HAP-1 (cell line): ENCODE results near the gene MECR.
"Not testable (repeated sequence)": the region's sequence is repeated elsewhere in the genome, so short reads cannot be mapped to it uniquely, and the experiment has no call there.

ENCODE experiments used
- DNase-seq, 2 experiments: peaks; one replicate each; pipeline ENCODE4 v3.0.0-alpha.2; 2016 to 2020; ENCODE audit warnings: low spot score in 2 of 2
- H3K27me3 ChIP-seq: fragments of 250-450 bp; sonication (Bioruptor Pico); 2 replicates; pipeline ENCODE4 v1.5.1; 2020; ENCODE audit warnings: low read depth, mild to moderate bottlenecking, moderate library complexity
- H3K36me3 ChIP-seq: fragments of 250-450 bp; sonication (Bioruptor Pico); replicated peaks from 2 replicates; pipeline ENCODE4 v1.5.1; 2020; ENCODE audit warnings: mild to moderate bottlenecking
- H3K4me1 ChIP-seq: fragments of 250-450 bp; sonication (Bioruptor Pico); 2 replicates; pipeline ENCODE4 v1.5.1; 2020; ENCODE audit warnings: mild to moderate bottlenecking
- H3K4me3 ChIP-seq: fragments of 250-450 bp; sonication (Bioruptor Pico); 2 replicates; pipeline ENCODE4 v1.5.1; 2020; ENCODE audit warnings: mild to moderate bottlenecking, moderate library complexity
- H3K9me3 ChIP-seq: fragments of 250-450 bp; sonication (Bioruptor Pico); 2 replicates; pipeline ENCODE4 v1.5.1; 2020; ENCODE audit warnings: mild to moderate bottlenecking, moderate library complexity
- in situ Hi-C: fragments of 300-500 bp; cut with MboI; formaldehyde crosslinking; loops from 3 replicates; pipeline ENCODE4 v1.14.3; 2020; ENCODE audit warnings: low sequenced_read_pairs, inconsistent platforms, mixed read lengths

Gene MECR

DNA sequence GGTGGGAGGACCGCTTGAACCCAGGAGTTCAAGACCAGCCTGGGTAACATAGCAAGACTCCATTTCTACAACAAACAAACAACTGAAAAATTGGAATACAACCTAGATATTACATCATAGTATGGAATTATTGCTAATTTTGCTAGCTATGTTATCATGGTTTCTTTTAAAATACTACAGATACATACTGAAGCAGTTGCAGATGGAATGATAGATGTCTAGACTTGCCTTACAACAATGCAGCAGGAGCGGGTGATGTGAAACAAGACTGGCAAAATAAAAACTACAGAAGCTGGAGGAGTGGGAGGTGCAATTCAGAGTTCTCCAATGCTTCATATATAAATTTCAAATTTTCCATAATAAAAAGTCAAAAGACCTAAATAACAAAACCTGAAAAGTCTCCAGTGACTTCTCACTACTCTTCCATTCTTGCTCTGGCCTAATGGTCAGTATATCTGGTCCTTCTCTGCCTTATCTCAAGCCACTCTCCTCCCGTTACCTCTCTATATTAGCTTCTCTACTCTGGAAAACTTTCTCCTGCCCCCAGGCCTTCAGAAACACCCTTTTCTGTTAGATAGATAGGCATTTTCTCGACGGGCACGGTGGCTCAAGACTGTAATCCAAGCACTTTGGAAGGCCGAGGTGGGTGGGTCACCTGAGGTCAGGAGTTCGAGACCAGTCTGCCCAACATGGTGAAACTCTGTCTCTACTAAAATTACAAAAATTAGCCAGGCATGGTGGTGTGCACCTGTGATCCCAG, 78.5 kb downstream of the MECR start:
- DNase-seq, result no peak
- in situ Hi-C loops, result no loop called here
- Histone ChIP-seq H3K4me1 (peaks cover 9% of the 10 kb centered on the region), H3K36me3 (peaks cover 95% of the 10 kb centered on the region), H3K27me3 (no peaks in the 10 kb centered on the region), H3K9me3 (no peaks in the 10 kb centered on the region), H3K4me3 (no peak overlapping the region)

DNA sequence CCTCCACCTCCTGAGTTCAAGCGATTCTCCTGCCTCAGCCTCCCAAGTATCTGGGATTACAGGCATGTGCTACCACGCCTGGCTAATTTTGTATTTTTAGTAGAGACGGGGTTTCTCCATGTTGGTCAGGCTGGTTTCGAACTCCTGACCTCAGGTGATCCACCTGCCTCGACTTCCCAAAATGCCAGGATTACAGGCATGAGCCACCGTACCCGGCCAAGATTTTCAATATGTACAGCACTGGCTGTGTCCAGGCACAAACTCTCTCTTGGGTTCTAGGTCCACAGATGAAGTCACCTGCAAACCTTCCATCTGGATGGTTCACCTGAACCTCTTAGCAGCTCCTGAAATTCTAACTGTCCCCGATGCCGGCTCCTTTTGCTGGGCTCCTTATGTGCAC, 80.4 kb downstream of the MECR start:
- DNase-seq, H3K4me3 ChIP-seq, H3K9me3 ChIP-seq, in situ Hi-C loops, H3K27me3 ChIP-seq, H3K4me1 ChIP-seq: not testable (repeated sequence)
- peaks cover 100% of the 10 kb centered on the region for H3K36me3 ChIP-seq

- in situ Hi-C loops, result no loop called here
- H3K36me3 ChIP-seq, result peaks cover 88% of the 10 kb centered on the region
Measured at GRCh38 chr1:29148656-29149491, 81.9 kb downstream of the MECR start.

DNA sequence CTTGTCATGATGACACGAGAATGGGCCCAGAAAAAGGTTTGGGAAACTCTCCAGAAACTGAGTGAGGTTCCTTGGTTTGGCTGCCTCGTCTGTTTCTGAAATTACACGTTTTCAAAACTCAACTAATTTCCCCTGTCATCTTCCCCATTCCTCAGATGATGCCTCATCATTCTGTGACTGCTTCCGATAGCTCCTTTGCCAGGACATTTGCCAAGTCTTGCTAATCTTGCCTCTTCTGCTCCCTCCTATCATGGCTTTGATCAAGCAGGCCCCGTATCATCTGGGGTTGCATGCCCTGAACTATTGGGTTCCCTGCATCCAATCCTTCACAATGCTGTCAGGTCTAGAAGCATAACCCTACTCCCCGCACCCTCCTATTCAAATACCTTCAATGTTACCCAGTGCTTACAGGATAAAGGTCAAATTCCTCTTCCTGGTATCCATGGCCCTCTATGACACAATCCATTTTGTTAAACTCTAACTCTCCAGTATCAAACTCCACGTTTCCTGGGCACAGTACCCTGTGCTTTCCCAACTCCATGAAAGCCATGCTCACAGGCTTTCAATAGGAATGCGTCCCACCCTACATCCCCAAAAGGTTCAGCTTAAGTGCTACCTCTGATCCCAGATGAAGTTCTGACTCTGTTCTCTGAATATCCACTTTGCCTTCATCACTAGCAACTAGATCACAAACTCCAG, 84.8 kb downstream of the MECR start:
- no peak for DNase-seq
- H3K36me3 ChIP-seq, result peaks cover 64% of the 10 kb centered on the region
- H3K4me1 ChIP-seq, result no peaks in the 10 kb centered on the region
- H3K27me3 ChIP-seq, result no peaks in the 10 kb centered on the region
- no peaks in the 10 kb centered on the region for H3K9me3 ChIP-seq
- in situ Hi-C loops, result no loop called here
- no peak overlapping the region for H3K4me3 ChIP-seq

More at GRCh38 chr1:29148656-29149491, 81.9 kb downstream of the MECR start:
- Histone ChIP-seq H3K4me3 (no peak overlapping the region), H3K9me3 (no peaks in the 10 kb centered on the region), H3K4me1 (no peaks in the 10 kb centered on the region), H3K27me3 (no peaks in the 10 kb centered on the region)
- DNase-seq, result no peak

- Histone ChIP-seq H3K36me3 (peaks cover 47% of the 10 kb centered on the region), H3K4me1 (no peaks in the 10 kb centered on the region), H3K27me3 (no peaks in the 10 kb centered on the region), H3K9me3 (no peaks in the 10 kb centered on the region), H3K4me3 (no peak overlapping the region)
- in situ Hi-C loops, result no loop called here
- DNase-seq, result no peak
Measured at GRCh38 chr1:29144178-29144577, 86.6 kb downstream of the MECR start.

- H3K27me3 ChIP-seq, result no peaks in the 10 kb centered on the region
- H3K4me1 ChIP-seq, result no peaks in the 10 kb centered on the region
- no peaks in the 10 kb centered on the region for H3K9me3 ChIP-seq
- H3K36me3 ChIP-seq, result peaks cover 32% of the 10 kb centered on the region
- in situ Hi-C loops, result no loop called here
- DNase-seq, result no peak
- H3K4me3 ChIP-seq, result no peak overlapping the region
Measured at GRCh38 chr1:29142714-29143113, 88.0 kb downstream of the MECR start.
